GM12892 (cell line): Measurements from ENCODE around the gene ZNF438.

ENCODE experiments used
- POLR2A ChIP-seq: IDR thresholded peaks from 2 replicates; pipeline ENCODE4 v1.6.1; 2011; ENCODE audit warnings: low read depth, low read length, control low read depth
- TAF1 ChIP-seq: IDR thresholded peaks from 2 replicates; pipeline ENCODE4 v1.6.1; 2011; ENCODE audit warnings: low read depth, mild to moderate bottlenecking, control low read depth, low read length, borderline replicate concordance

- TF ChIP-seq POLR2A (no peak), TAF1 (no peak)
These were observed 101.7 kb downstream of the ZNF438 start for GRCh38 chr10:30929901-30930520.
